OCI-M2 (cell line): ENCODE measurements around the gene TK2.

Experiments
- DNase-seq: peaks from one replicate; lab custom pipeline; 2025; ENCODE audit not compliant: unreplicated experiment; lab: John Stamatoyannopoulos, UW

Gene TK2

DNA sequence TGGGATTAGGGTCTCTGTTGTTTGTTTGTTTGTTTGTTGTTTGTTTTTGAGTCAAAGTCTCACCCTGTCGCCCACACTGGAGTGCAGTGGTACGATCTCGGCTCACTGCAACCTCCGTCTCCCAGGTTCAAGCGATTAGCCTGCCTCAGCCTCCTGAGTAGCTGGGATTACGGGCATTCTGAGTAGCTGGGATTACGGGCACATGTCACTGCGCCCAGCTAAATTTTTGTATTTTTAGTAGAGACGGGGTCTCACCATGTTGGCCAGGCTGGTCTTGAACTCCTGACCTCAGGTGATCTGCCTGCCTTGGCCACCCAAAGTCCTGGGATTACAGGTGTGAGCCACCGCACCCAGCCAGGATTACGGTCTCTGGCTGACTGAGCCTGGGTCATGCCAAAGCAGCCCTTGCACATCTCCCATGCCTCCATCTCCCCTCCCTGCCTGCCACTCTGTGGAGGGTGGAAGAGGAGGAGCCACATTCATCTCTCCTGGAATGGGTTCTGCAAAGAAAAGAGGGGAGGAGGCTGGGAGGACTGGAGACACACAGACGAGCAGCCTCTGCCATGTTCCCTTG, 63.6 kb downstream of the TK2 start:
- DNase-seq, result no peak

DNA sequence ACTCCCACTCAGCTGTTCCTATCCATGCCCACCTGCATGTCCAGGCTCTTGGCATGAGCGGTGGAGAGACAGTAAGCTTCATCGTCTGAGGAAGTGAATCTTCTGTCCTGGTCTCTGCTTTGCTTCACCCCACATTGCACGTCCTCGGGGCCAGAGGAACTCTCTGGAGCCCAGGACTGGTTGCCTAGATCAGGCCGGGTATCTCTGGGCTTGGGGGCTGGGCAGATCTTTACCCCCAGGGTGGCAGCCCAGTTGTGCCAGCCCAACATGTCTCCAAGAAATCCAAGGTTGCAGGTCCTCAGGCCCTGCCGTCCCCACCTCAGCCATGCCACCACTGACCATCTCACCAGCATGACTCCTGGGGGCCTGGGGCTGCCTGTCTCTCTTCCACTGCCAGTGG, 64.5 kb downstream of the TK2 start:
- no peak for DNase-seq

DNA sequence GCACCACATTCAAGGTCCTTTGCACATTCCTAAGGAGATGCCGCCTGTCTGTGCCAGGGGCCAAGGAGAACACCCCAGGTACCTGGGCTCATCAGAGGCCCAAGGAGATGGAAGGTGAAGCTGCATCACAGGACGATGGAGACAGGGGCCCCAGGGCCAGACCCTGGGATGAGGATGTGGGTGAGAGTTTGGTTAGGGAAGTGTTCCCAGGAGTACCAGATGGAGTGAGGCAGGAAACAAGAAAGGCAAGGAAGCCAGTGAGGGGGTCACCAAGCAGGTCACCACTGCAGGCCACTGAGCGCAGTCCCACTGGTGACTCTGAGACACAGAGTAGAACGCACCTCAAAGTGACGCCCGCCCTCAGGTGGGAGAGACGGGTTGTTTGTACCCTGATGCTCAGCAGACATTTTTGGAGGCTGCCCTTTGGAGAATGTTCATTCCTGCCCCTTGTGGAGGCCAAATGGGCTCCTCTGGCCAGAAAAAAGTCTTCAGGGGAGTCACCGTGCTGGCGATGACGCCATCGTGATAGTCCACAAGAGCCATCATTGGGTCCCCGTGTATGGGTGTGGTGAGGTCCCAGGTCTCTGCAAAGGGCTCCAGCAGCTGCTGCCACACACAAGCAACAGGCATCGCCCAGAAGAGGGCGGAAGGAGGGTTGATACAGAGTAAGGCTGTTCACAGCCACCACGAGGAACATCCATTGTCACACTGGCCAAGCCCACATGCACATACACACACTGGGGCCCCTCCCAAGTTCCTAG, 65.3 kb downstream of the TK2 start:
- no peak for DNase-seq

DNA sequence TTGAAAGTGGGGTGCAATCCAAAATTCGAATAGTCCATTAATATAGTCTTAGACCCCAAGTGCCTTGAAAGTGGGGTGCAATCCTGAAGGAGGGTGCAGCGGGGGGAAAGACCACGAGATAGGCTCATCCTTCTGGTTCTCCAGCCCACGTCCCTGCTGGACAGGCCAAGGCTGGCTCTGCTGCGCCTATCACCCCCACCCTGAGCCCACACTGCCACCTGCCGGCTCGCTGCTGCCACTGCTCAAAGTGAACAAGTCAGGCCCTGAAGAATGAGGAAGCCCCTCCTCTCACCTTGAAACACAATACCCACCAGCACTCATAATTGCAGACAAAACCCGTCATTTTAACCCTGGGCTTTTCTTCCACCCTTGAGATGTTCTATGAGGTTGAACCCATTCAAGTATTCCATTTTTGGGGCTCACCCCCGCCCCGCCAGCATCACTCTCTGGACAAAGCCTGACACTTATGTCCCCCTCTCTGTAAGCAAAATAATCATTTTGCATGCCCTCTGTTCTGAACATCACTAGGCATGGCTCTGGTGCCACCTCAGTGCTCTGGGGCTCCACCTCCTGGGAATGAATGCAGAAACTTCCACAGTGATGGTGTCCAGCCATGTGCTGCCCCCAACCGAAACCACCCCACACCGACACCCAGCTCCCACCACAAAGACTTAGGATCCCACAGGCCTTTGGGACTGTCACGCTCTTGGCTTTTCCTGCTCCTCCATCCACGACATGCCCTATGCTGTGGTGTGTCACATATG, 66.1 kb downstream of the TK2 start:
- peak; percentile 2 for DNase-seq

DNA sequence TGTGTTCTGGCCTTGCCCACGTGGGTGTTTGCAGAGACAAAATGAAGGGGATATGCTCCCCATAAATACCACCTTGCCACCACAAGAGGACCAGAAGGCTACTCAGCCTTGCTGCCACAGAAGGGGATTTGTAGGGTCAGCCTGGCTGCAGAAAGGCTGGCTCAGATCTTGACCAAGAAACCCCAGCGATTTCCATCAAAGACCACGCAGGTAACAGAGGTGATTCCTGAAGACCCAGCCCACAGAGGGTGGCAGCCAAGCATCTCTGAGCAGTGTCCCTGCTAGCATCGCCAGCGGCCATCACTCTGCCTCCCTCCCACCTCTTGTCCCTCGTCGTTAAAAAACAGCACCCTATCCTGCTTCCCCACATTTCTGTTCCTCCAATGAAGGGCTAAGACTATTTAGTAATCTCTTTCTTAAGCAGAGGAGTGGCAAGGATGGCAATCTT, 68.0 kb downstream of the TK2 start:
- DNase-seq, result no peak

DNA sequence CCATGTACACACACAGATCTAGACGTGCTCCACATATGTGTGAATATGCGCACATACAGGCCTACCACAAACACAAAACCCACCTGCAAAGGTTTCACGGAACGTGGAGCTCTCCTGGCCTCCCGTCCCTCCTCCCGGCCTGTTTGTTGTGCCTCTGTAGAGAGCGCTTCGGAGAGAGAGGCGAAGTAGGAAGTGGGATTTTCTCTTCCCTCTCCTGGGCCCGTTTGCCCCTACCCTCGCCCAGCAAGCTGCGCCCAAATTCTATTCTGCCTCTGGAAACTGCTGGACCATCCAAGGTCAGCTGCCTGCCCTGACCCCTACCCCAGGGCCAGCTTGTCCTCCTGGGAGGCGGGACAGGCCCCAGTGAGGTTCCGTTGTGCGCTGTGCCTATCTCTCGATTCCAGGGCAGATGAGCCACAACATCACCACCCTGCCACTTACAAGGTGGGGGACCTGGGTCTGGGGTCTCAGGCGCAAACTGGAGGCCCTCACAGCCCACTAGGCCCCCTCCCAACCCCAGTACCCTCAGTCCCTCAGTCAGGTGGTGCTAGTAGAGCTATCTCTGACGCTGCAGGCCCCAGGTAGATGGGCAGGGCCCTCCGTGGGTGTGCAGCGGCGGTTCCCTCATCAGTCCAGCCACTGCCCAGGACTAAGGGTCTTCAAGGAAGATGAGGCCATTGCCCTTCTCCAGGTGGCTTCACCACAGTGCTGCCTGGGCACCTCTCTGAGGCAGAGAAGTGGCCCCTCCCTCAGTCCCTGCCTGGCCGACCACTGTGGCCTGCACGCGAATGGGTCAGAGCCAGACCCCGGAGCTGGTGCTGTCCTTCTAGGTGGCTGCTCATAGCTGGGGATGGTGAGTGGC, 68.6 kb downstream of the TK2 start:
- no peak for DNase-seq

DNA sequence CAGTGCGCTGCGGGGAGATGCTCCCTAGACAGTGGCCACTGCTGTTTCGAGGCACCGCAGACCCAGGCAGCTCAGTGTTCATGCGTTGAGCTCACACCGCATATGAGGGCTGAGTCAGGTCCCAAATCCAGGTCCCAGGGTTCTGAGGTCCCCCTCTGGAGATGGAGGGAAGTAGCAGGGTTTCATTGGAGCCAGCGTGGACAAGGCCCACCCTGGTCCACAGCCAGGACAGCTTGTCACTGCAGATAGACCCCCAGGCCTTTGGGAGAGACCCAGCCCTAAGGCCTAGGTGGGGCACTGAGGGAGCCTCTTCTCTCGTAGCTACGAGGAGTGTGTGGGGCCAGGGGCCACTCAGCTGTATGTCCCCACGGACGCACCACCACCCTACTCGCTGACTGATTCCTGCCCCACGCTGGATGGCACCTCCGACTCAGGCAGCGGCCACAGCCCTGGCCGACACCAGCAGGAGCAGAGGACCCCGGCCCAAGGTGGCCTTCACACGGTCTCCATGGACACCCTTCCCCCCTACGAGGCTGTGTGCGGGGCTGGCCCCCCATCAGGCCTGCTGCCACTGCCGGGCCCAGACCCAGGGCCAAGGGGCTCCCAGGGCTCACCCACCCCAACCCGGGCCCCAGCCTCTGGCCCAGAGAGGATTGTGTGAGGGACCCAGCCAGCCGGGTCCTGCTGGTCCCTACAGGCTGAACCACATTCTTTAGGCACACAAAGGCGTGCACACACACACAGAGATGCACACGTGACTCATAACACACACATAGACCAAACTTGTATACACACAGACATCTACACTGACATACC, 69.4 kb downstream of the TK2 start:
- no peak for DNase-seq

DNA sequence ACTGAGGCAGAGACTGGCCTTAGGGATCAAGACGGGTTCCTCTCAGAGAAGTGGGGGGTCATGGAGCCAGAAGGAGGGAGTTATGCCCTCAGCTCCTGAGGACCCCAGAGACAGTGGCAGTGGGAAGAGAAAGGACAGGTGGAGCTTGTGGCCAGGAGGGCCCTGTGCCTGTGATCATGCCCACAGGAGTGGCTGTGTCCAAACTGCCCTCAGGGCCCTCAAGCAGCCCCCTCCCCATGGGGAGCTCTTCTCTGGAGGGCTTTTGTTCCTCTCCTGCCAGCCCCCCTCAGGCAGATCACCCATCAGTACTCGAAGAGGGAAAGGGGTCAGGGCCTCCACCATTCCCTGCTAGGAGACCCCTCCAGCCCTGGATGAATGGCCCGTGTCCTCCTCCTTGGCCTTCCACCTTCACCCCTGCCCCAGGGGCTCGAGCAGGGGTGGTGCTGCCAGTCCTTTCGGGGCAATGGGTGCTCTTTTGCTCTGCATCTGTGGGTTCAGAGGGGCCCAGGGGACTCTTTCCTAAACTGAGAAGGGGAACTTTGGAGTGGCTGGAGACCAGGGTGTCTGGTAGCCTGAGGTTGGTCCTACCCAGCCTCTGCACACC, 70.2 kb downstream of the TK2 start:
- DNase-seq, result no peak

DNA sequence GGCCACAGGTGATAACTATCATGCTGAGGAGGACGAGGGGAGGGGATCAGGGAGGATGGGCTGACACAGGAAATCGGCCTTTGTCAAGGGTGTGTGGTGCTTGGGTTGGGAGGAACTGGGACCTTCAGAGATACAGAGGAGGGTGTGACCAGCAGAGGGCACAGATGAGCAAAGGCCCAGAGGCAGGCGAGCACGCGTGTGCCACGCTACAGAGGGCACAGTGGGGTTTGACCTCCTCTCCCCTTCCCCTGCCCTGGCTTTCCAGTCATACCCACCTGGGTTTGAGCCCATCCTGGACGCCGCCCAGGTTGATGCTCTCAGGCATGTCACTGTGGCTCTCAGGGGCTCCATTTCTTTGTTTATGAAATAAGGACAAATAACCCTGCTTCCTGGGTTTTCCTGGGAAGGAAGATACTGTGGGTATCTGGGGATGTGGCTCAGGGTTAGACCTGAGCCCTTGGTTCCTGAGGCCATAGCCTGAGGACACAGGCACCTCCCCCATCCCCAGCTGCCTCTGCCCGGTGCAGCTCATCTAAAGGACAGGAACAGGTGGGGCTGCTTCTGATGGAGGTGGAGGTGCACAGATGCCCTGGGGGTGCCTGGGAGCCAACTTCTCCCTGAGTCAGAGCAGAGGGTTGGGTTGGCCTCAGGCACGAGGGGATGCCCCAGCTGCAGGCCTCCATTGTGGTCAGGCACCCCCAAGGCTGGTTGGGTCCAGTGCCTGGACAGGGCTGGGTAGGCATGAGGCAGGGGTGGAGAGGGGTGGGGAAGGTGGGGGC, 71.0 kb downstream of the TK2 start:
- DNase-seq, result no peak

DNA sequence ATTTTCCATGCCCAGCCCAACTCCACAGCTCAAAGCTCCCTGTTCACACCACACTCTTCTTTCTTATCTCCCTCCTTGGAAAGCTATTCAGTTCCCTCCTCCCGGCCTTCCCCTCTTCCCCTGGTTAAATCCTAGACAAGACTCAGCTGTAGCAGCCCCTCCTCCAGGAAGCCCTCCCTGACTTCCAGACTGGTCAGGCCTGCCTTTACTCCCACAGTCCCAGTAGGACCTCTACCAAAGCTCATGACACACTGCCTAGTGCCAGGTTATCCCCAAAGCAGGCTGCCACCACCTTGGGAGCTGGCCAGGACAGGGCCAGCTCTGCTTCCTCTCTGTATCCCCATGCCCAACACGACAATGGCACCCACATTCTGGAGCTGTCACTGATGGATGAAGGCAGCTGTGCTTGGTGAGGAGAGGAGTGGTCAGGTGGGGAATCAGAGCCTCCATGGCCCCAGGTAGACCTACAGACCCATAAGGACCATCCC, 72.8 kb downstream of the TK2 start:
- DNase-seq, result no peak

DNA sequence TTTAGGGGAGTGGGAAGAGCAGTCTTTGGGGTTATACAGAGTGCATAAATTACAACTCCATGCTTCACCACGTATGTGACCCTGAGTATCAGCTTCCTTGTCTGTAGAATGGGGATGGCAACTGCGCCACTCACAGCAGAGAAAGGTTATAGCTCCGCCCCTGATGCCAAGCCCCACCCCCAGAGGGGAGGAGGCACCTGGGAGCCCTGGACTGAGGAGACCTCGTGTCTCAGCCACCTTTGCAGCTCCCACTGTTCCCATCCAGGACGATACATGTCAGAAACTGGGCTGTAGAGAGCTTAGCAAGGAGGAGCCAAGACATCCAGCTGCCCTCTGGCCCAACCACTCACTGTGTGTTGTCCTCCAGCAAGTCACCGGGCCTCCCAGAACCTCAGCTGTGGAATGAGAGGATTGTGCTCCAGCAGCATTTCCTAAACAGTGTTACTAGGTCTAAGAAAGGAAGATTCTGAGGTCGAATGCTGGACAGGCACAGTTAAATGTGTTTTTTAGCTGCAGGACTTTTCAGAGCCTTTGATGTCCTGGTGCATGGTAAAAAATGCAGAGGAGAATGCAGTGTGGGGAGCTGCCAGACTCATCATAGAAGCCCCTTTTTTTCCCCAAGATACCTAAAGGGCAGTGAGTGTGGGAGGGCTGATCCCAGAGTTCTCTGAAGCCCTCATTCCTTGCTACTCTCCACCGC, 73.4 kb downstream of the TK2 start:
- DNase-seq, result no peak

DNA sequence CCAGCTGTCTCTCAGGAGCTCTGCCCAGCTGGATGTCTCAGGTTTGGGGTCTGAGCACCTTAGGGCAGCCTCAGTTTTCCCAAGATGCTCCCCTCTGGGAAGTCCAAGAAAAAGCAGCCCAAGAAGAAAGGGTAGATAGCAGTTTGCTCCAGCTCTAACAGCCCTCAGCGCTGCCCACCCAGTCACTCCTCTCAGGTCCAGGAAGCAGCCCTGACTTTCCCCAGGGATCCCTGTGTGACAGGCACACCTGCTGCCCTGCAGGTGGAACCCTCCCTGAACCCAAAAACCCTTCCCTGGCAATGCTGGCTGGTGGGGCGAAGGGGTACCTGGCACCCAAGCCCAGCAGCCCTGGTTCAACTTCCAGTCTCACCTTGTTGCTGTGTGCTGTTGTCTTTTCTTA, 74.7 kb downstream of the TK2 start:
- no peak for DNase-seq

DNA sequence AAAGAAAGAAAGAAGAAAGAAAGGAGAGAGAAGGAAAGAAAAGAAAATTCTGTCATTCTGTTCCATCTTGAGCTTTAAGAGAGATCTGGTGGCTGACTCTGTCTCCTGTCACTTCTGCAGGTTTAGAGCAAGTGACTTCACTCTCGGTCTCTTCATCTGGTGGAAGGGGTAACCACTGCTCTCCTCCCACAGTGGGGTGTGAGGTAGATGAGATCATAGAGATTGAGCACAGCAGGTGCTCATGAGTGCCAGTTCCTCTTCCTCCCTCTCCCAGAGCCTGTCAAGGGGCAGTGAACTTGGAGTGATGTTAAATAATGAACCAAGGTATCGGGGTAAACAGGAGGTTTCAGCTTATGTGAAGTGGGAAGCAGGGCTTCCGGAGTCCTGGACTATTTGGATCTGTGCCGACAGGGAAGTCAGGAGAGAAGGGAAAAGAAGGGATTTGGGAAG, 75.1 kb downstream of the TK2 start:
- DNase-seq, result no peak

DNA sequence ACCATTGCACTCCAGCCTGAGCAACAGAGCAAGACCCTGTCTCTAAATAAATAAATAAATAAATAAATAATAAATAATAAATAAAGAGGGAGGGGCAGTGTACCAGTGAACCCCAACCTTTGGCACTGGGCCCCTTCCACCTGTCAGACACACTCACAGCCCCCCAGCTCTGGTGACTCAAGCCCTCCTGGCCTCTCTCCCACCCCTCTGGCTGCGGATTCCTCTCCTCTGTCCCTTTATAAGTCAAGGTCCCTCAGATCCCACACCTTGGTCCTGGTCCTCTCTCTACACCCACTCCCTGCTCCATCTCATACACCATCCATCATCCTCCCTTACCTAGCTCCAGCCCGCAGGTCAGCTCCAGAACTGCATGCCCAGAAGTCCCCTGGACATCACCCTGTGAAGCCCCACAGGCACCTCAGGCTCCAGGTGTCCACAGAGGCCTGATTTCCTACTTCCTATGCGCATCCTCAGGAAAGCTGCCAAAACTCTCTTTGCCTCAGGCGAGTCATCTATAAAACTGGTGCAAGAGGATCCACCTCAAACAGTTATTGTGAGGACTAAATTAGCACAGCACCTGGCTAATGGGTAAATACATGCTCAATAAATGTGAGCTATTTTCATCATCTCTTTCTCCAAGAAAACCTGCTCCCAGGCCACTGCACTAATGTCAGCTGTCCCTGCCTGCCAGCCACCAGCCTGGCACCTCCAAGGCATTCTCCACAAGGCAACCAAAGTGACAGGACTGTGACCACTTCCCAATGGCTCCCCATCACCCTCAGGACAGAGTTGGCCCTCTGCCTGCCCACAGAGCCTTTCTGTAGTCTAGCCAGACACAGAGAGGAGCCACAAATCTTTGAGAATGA, 76.0 kb downstream of the TK2 start:
- no peak for DNase-seq

DNA sequence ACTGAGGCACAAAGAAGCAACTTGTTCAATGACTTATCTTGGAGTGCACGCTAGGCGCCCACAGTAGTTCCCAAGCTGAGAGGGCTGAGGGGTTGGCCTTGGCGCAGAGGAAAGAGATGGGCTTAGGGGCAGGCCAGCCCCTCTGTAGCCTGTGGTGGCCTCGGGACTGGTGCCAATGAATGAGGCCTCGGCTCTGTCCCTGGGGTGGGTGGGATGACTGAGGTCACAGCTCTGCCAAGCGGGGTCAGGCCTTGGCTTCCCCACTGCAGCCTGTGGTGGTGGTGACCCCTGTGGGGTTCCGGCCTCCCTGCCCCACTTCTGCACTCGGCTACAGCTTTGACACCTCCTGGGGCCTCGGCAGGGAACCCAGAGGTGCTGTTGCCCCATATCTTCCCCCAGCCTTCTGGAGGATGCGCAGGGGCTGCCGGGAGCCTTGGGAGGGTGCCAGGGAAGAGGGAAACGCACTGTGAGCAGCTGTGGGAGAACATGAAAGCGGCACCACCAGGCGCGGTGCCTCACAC, 76.8 kb downstream of the TK2 start:
- DNase-seq, result no peak

DNA sequence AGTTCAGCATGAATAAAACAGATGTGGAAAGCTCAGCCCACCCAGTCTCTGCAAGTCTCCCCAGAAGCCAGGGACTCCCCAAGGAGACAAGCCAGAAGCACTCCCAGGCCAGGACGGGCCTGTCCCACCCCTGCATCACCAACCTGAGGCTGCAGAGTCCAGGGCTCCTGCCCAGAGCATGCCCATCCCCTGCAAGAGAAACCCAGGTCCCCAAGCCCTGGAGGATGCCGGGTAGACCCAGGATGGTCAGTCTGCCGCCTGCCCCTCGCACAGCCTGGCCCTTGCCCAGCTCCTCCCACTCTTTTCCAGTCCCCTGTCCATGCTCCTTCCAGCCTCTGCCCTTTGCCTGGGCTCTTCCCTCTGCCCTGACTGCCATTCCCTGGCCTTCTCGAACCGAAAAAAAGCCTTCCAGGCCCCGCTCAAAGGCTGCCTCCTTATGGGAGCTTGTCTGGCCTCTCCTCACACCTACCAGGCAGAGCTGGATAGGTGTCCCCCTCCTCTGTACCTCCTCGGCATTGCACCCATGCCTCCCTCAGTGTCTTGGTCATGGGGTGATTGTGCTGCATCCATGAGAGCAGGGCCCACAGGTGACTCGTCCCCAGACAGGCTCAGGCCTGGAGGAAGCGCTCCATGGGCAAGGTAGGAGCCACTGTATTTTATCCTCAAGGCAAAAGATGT, 78.1 kb downstream of the TK2 start:
- no peak for DNase-seq

DNA sequence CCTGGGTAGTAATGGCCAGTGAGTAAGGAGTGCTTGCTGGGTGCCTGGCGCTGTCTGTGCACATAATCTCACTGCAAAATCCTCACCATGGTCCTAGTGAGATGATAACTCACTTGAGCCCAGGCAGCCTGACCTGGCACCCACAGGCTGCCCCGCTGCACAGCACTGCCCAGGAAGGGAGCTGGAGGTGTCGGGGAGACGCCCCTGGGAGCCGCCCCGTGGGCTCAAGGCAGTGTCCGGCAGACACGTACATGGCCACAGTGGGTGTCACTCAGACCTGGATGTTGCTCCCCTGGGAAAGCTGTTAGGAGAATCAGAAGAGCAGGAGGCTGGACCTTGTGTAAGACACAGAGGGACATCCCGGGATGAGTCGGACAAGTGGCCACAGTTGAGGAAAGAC, 78.7 kb downstream of the TK2 start:
- DNase-seq, result no peak
